GM18507 (cell line): ENCODE measurements around the gene WWOX.
A peak's percentile ranks its signal among the peaks of the same experiment; 100 is the strongest.

Experiments
- DNase-seq: peaks from one replicate; pipeline ENCODE4 v3.0.0; 2011; ENCODE audit warnings: low read depth; ENCODE audit not compliant: insufficient read length; ENCODE audit errors: extremely low spot score
- FAIRE-seq: peaks from 2 replicates; lab custom pipeline; 2011; peaks lifted over from hg19 to GRCh38; lab: Jason Lieb, UNC

The WWOX gene

DNA sequence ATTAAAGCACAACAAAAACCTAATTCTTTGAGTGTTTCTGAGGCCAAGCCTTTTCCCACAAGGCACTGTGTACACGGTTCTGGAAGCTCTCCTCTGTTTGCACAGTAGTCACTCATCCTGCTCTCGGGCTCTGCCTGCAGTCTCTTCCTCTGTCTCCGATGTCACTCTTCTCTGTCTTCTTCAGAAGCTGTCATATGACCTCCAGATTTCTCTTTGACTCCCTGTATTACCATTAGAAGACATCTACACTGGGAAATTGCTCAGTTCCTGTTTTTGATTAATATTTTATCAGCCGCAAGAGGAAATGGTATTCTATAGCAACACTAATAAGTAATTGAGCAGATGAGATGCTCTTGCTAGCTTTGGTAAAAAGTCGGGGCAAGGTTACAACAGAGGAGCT, 422.9 kb downstream of the WWOX start:
- peak; percentile 8 for DNase-seq
- peak; percentile 75 for FAIRE-seq

DNA sequence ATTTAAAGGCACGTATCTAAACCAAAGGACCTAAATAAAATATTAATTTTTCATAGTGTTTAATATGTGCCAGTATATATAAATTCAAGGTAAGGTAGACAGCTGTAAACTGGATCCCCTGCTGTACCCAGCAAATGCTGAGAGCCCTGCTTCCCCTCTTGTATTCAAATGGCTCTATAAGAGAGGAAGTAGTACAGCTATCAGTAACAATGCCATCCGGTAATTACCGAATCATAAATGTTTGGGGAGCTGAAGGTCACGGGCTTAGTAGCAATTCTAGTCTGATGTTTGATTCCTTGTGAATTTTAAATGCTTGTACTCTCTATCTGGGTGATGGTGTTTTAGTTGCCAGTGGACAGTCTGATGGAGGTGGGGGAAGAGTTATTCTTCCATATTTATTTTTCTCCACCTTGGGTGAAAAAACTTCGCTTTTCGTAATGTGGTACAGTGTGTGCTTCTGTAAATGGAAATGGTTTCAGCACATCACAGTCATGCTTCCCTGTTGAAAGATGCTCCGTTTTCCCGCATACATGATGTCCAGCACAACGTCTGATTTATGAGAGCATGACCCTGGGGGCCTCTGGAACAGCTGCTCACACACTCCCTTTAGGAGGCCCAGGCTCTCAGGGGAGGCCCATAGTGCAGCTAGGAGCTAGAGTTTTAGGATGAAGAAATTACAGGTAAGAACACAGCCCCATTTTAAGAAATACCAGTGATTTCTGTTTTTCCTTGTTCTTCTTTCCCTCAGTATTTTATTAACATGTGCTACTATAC, 423.9 kb downstream of the WWOX start:
- DNase-seq (no peak), FAIRE-seq (peak; percentile 48)

DNA sequence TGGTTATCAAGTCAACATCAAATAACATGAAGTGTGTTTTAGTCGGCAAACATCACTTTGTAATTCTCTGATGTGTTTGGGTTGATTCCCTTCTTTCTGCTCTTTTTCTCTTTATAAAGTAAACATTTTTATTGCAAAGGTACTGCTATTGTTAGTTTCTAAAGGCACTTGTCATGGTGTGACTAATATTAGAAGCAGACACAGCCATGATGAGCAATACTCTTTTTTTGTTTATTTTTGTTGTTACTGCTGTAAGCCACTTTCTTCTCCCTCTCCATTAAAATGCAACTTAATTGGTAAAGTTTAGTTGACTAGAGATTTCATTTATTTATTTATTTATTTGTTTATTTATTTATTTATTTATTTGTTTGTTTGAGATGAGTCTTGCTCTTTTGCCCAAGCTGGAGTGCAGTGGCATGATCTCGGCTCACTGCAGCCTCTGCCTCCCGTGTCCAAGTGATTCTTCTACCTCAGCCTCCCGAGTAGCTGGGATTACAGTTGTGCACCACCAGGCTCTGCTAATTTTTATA, 424.7 kb downstream of the WWOX start:
- FAIRE-seq (no peak), DNase-seq (no peak)

DNA sequence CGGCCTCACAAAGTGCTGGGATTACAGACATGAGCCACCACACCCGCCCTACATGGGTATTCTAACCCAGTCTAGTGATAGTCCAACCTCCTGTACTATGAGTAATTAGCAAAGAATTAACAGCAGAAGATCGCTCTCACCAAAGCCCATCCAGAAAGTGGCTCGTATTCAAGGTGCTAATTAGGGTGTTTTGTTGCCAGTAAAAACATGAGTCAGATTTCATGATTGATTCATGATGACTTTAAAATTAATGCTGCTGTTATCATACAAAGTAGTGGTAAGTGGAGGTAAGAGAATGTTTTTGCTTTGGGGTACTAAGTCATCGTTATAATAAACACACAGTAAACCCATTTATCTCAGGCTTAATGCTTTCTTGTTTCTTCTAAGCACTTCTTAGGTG, 428.8 kb downstream of the WWOX start:
- DNase-seq (no peak), FAIRE-seq (no peak)

DNA sequence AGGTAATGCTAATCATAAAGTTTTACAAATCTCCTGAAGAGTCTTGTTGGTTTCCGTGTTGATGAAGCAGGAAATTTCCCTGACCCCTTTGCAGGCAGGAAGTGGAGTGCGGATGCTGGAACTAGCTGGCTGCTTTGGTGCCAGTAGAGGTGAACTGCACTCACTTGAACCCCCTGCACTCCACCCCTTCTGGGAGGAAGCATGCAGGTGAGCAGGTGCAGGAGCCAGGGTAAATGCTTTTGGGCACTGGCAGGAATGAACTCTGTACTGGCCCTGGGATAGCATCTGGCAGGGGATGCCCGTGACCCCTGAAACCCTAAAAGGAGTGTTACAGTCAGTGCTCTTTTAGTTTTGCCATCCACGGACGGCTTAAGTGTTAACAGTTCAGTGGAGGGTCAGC, 430.4 kb downstream of the WWOX start:
- DNase-seq (no peak), FAIRE-seq (no peak)

DNA sequence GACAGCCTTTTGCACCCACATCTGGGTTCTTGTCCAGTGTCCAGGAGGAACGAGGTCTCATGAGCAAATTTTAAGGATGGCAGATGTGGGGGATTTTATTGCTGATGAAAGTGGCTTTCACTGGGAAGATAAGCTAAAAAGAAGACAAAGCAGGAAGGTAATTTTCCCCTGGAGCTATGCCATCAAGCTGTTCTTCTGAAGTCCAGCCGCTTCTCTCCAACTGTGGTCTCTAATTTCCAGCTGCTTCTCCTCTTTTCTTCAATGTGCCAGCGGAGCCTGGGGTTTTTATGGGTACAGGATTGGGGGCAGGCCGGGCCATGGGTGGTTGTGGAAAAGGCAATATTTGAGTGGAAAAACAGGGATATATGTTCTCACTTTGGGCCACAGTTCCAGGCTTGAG, 430.8 kb downstream of the WWOX start:
- no peak for DNase-seq
- FAIRE-seq: no peak

DNA sequence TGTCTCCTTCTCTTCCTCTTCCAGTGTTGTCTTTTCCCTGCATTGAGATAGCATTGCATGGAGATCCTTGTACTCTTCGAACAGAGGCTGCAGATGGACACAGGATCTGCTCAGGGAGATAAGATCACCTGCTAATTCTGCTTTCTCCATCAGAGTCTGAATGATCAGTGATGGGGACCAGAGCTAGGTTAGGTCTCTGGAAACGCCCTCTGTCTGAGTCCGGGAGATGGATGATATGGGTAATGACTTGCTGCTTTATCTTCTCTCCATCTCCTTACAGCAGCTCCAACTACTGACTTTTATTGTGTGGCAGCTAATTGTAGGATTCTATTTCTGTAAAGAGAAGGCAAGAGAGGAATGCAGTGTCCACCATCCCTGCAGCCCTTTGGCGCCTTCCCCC, 435.6 kb downstream of the WWOX start:
- DNase-seq (no peak), FAIRE-seq (no peak)

DNA sequence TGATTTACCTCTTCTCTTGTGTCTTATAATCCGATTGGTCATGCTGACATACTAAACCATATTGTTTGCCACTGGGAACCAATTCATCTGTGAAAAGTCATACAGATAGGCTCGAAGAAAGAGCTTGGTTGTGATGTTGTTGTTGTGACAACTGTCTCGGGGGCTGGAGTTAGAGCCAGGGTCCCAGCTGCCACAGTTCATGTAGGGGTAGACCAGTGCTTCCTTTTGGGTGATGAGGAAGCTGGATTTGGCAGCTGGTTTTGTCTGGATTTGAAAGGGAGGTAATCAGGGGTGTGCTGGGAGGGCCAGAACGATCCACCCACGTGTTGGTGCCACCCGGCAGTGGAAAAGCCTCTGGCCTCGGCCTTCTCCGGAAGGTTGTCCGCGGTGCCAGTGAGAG, 438.1 kb downstream of the WWOX start:
- DNase-seq: no peak
- FAIRE-seq: no peak

DNA sequence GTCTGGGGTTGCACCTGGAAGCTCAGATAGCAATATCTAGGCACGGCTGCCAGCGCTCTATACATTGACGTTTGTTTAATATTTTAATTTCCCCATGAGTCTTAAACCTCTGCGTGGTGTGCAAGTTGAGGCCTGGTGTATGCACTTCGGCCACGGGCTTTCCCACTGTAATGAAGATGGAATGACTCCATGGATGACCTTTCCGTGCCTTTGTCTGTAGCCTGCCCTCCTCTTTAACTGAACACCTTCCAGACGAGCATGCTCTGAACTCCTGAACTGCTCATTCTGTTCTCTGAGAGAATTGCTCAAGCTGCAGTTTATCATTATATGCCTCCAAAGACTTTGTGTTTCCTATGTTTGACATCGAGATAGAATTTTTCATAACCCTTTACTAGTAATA, 438.8 kb downstream of the WWOX start:
- DNase-seq (no peak), FAIRE-seq (no peak)

DNA sequence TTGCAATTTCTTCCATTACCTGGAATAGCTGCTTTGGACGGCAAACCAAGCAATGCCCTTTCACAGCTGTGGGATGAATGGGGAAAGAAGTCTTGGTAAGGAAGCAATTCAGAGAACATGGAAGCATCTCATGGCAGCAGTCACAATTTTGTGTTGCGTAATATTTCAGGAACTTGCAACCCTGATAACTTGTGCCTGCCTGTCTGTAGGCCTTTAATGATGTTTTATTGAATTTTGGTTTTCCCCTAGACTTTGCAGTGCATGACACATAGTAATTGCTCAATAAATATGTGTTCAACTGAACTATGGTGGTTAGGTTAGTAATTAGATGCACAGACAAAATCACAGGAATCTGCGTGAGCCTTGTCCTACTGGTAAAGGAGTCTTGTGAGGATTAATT, 439.5 kb downstream of the WWOX start:
- DNase-seq (no peak), FAIRE-seq (no peak)

DNA sequence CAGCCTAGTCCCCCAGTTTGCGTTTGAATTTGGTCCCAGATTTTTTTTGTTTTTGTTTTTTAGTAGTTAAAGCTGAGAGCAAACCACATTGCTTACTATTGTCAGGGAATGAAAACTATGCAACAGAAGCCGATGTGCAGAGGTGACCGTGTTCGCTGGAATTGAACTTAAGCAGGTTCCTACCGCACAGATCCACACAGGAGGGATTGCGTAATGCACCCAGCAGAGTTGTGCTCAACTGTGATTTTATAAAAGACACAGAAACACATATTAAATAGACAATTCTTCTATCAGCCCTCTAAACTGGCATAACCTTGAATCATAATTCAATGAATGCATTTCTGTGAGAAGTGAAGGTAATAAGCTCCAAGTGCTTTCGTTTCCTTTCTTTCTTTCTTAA, 443.0 kb downstream of the WWOX start:
- no peak for DNase-seq
- no peak for FAIRE-seq

DNA sequence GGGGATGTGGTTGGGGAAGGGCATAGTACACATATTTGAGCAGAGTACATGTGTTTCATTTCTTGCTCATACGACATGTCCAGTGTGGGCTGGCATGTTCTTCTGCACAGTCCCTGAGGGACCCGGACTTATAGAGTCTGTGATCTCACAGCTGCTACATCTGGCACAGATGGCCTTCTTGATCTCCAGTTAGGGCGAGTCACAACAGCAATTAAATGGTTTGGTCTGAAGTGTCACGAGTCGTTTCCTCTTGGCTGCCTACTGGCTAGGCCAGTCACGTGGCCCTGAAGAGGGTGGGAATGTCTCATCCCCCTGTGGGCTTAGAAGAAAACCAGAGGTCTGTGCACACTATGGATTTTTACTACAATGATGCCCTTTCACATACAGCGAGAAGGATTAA, 443.6 kb downstream of the WWOX start:
- no peak for FAIRE-seq
- no peak for DNase-seq

DNA sequence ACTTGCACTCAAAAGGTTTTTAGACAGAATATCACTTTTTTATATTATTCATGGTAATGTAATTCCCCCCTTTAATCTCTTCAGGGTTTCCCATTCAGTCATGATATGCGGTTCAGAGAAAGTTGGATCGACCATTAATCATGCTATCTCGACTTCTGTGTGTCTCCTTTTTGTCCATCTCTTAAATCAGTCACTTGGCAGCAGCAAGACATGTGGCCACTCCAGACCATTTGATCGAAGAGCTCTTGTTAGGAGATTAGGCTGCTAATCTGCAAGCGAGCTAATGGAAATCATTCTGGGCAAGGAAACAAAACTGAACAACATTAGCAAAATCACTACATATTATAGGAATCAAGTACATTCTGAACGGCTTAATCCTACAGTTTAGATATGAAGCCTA, 449.9 kb downstream of the WWOX start:
- no peak for FAIRE-seq

DNA sequence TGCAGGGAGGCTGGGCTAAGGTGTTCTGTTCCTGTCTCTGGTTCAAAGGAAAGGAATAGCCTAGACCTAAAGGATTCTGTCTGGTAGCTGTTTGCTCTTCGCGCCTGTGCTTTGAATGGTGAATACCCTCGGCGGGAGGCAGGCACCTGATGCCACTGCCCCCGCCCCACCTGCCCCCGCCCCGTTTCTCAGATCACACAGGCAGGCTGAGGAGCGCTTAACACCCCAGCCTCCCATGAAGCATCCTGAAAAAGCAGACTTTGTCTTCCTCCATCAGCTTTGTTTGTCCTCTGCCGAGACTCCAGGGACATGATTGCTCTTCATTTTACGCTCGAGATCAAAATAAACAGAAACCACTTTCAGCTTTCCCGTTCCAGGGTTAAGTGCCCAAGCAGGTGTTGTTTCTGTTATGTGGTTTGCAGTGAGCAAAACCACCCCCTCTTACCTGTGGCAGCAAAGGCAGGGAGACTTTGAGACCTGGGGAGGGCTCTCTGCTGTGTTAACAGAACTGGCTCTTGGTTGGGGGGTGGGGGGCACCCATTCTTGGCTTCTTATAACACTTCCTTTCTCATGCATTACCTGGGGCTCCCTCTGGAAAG, 452.1 kb downstream of the WWOX start:
- FAIRE-seq: no peak

More for the DNA sequence above, 449.9 kb downstream of the WWOX start:
- no peak for DNase-seq

DNA sequence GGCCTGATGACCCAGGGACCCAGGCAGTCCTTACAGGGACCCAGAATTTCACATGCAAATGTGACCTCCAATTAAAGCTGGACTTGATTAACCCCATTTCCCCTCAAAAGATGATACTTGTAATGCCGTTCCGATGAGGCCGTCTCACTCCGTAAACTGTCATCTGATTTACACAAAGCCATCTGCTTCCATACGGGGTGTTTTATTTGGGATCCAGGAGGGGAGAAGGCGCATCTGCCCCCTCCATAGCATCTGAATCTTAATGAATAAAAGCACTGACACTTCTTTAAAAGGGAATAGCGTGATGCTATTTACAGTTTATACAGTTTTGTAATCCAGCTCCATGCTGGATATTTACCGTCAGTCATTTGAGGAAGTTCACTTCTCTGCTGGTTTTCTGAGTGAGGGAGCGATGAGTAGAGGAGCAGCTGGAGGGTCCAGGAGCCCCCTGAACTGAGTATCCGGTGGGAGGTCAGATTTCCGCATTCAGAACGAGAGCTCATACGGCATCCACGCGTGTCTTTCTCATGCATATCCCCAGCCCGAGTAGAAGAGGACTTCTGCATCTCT, 452.7 kb downstream of the WWOX start:
- no peak for FAIRE-seq

More for the DNA sequence above, 452.1 kb downstream of the WWOX start:
- no peak for DNase-seq

DNA sequence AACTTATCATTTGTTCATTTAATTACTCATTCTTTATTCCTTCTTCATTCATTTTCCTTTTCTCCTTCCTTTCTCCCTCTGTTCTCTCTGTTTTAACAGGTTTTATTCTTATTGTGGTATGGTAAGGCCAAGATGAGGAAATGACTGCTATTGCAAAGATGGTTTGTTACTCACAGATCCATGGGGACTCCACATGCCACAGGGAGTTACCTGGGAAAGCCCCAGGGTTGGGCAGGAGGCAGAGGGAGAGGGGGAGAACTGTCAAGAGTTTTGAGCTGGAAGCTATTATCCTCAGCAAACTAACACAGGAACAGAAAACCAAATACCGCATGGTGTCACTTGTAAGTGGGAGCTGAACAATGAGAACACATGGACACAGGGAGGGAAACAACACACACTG, 453.3 kb downstream of the WWOX start:
- DNase-seq: no peak
- FAIRE-seq: no peak

More for the DNA sequence above, 452.7 kb downstream of the WWOX start:
- DNase-seq: no peak

DNA sequence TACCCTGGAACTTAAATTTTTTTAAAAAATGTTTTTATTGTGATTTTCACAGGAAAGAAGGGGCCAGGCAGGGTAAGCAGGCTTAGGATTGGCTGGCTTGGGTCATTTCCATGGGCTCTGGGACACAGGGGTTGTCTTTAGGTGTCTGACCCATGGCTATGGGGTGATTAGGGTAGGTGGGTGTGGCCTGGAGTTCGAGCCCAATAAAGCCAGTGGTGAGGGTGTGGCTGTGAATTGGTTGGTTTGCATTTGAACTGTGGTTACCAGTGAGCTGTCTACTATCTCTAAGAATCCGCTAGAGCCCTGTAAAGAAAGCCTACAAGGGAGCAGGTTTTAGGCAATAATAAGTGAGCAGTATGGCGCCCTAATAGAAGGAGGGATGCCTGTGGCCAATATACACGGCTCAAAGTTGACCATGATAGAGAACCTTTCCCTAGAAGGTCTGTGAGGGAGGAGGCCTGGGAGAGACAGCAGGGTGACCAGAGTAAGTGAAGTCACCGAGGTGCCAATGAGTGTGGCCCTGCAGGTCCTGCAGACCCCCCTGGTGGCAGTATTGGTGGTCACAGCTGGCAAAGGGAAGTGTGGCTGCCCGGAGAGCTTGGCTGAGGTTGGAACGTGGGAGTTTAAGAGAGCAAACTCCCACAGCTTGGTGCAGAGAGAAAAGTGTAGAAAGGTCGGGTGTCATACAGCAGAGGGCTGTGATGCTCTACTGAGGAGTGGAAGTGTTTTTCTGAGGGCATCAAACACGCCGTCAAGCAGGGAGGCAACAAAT, 454.0 kb downstream of the WWOX start:
- FAIRE-seq: no peak

DNA sequence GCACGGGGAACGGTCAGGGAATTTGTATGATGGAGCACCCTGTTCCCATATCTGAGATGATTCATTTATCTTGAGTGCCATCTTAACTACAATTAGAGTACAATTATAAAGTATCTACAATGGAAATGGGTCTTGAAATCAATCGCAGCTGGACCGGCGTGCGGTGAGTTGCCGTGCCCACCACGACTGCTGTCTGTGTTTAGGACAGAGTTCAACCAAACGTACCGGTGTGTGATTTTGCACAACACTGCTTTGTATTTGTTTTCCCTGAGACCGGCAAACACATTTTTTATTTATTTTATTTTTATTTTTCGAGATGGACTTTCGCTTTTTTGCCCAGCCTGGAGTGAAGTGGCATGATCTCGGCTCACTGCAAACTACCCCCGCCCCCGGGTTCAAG, 457.0 kb downstream of the WWOX start:
- FAIRE-seq (no peak), DNase-seq (no peak)

More for the DNA sequence above, 454.0 kb downstream of the WWOX start:
- DNase-seq: no peak

DNA sequence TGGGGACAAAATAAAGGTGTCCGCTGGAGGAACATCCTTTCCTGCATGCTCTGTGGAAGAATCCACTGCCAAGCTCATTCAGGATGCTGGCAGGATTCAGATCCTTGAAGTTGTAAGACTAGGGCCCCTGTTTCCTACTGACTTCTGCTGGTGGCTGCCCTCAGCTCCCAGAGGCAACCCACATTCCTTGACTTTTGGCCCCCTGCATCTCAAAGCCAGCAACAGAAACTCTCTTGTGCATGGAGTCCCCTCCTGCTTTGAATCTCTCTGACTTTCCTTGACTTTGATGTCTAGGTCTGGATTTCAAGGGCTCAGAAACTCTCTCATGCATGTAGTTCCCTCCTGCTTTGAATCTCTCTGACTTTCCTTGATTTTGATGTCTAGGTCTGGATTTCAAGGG, 461.5 kb downstream of the WWOX start:
- FAIRE-seq: no peak
- DNase-seq: no peak

DNA sequence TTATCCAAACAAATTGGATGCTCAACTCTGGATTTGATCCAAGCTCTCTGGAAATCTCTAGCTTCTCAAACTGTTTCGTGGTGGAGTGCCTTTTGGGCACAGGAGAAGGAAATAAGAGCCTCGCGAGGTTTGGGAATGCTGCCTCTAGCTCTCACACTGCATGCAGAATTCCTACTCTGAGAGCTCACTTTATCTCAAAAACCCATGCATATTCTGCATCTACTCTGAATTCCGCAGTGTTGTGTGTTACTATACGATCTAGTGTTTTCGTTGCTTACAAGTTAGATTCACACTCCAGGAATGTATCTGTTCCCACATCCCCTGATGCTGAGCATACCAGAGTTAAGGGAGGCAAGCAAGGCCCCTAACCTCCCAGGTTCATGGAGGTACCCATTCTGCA, 462.7 kb downstream of the WWOX start:
- FAIRE-seq (no peak), DNase-seq (no peak)
